Glutamatergic neuron (in vitro differentiated cells): ENCODE data around the gene COL25A1. TPM values are rescaled to one million over a fixed set of nuclear protein-coding genes. Genes with fewer than 3 reads are reported as not detected.

Experiments
- DNase-seq: peaks from one replicate; pipeline ENCODE4 v3.0.0; 2022
- H3K27ac Mint-ChIP-seq: one replicate; pipeline ENCODE4 v1.8.0; 2020; ENCODE audit warnings: mild to moderate bottlenecking, mixed read lengths, inconsistent platforms; ENCODE audit not compliant: unreplicated experiment
- H3K27me3 Mint-ChIP-seq: one replicate; pipeline ENCODE4 v1.8.0; 2020; ENCODE audit warnings: mild to moderate bottlenecking, moderate library complexity, mixed read lengths, inconsistent platforms; ENCODE audit not compliant: unreplicated experiment
- H3K36me3 Mint-ChIP-seq: one replicate; pipeline ENCODE4 v1.8.0; 2020; ENCODE audit warnings: mild to moderate bottlenecking, mixed read lengths, inconsistent platforms; ENCODE audit not compliant: unreplicated experiment
- H3K4me1 Mint-ChIP-seq: one replicate; pipeline ENCODE4 v1.8.0; 2020; ENCODE audit warnings: mild to moderate bottlenecking, low read depth, mixed read lengths, inconsistent platforms; ENCODE audit not compliant: unreplicated experiment
- H3K4me3 Mint-ChIP-seq: one replicate; pipeline ENCODE4 v1.8.0; 2020; ENCODE audit warnings: mild to moderate bottlenecking, mixed read lengths, inconsistent platforms; ENCODE audit not compliant: unreplicated experiment
- H3K9me3 Mint-ChIP-seq: one replicate; pipeline ENCODE4 v1.8.0; 2020; ENCODE audit warnings: mild to moderate bottlenecking, moderate library complexity, mixed read lengths, inconsistent platforms; ENCODE audit not compliant: unreplicated experiment
- total RNA-seq: library from RNA; stranded (reverse); fragmentation: NEBNext Ultra II Directional; extraction: Animal tissue kit (Norgen Biotek cat#: 25700); gene quantifications from one replicate; pipeline ENCODE4 v1.2.1, GENCODE V29; 2021; ENCODE audit not compliant: unreplicated experiment
- TF ChIP-seq, protein P1 (sequence below): fragments of 200-600 bp; sonication (generic); IDR thresholded peaks from one replicate; pipeline ENCODE4 v1.5.0; 2021; ENCODE audit not compliant: partially characterized antibody, unreplicated experiment

The COL25A1 gene
- total RNA-seq, 1 donor from 2014 or later, result 1.1 TPM

DNA sequence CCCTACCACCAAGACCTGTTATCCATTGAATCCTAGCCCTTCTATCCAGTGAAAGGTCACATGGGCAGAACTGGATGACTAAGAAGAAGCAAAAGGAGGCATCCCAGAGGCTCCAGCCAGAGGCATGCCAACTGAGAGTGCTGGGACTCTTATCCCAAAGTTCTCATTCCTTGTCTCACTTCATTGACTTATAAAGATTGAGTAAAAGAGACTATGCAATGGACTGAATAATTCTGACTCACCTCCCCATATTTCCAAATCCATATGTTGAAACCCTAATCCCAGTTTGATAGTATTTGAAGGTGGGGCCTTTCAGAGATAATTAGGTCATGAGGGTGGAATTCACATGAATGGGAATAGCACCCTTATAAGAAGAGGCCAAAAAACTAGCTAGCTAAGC, 131.4 kb downstream of the COL25A1 start:
- H3K4me1 Mint-ChIP-seq, result no peaks in the 10 kb centered on the region
- H3K36me3 Mint-ChIP-seq, result no peaks in the 10 kb centered on the region
- no peaks in the 10 kb centered on the region for H3K27me3 Mint-ChIP-seq
- TF ChIP-seq, protein P1, sequence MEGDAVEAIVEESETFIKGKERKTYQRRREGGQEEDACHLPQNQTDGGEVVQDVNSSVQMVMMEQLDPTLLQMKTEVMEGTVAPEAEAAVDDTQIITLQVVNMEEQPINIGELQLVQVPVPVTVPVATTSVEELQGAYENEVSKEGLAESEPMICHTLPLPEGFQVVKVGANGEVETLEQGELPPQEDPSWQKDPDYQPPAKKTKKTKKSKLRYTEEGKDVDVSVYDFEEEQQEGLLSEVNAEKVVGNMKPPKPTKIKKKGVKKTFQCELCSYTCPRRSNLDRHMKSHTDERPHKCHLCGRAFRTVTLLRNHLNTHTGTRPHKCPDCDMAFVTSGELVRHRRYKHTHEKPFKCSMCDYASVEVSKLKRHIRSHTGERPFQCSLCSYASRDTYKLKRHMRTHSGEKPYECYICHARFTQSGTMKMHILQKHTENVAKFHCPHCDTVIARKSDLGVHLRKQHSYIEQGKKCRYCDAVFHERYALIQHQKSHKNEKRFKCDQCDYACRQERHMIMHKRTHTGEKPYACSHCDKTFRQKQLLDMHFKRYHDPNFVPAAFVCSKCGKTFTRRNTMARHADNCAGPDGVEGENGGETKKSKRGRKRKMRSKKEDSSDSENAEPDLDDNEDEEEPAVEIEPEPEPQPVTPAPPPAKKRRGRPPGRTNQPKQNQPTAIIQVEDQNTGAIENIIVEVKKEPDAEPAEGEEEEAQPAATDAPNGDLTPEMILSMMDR, result no peak
- DNase-seq, result no peak
- H3K27ac Mint-ChIP-seq, result no peak overlapping the region
- H3K4me3 Mint-ChIP-seq, result no peak overlapping the region
- H3K9me3 Mint-ChIP-seq, result no peaks in the 10 kb centered on the region

DNA sequence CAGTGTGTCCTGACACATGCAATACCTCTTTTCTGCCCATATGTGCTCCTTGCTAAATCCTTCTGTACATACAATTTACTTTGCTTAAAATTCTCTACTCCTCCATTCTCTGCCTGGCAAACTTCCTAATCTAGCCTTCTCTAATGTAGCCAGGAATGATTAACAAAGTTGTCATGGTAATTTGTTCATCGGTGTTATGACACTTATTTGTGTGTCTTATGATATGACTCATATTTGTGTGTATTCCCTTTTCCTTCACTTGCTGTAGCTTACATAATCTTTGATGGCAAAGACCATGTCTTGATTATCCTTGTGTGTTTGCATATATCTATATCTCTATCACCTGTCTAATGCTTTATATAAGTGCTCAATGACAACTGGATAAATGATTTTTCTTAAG, 133.3 kb downstream of the COL25A1 start:
- H3K27me3 Mint-ChIP-seq, result no peaks in the 10 kb centered on the region
- no peaks in the 10 kb centered on the region for H3K4me1 Mint-ChIP-seq
- no peak for DNase-seq
- H3K36me3 Mint-ChIP-seq, result no peaks in the 10 kb centered on the region
- no peak overlapping the region for H3K27ac Mint-ChIP-seq
- H3K9me3 Mint-ChIP-seq, result no peaks in the 10 kb centered on the region
- TF ChIP-seq, protein P1, result no peak
- H3K4me3 Mint-ChIP-seq, result no peak overlapping the region

DNA sequence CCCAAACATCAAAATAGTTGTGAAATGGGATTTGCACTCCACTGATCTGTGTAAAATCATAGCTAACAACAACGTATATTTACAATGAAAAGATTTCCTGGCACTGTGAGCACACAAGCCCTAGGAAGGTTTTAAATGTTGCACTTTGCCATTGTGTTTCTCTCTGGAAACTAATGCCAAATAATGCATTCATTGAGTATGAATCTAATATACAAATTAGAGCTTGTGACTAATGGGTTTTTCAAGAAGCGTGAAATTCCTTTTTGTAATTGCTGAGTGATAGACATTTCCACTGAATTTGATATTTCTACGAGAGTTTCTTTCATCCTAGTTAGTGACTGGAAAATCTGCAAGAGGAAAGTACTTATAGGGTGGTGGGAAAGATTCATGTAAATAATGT, 135.9 kb downstream of the COL25A1 start:
- no peak overlapping the region for H3K4me3 Mint-ChIP-seq
- H3K27me3 Mint-ChIP-seq, result no peaks in the 10 kb centered on the region
- DNase-seq, result no peak
- no peaks in the 10 kb centered on the region for H3K9me3 Mint-ChIP-seq
- no peak overlapping the region for H3K27ac Mint-ChIP-seq
- H3K4me1 Mint-ChIP-seq, result no peaks in the 10 kb centered on the region
- TF ChIP-seq, protein P1, result no peak
- no peaks in the 10 kb centered on the region for H3K36me3 Mint-ChIP-seq

DNA sequence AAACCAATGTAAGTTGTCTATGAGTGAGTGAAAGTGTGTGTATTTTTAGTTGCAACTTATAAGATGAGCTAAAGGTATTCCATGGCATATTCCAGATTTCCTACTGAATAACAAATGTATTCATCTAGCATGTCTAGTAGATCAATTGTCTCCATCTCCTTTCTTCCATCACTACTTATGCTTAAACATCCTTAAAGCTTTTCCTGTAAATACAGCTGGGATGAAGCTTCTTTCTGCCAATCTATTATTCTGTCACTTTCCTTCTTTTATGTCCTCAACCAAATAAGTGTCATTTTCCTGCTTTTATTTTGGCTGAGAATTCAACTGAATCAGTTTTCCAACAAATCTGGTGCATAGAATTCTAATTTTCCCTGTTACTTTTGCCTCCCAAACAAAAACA, 136.3 kb downstream of the COL25A1 start:
- no peak overlapping the region for H3K4me3 Mint-ChIP-seq
- H3K27me3 Mint-ChIP-seq, result no peaks in the 10 kb centered on the region
- no peak for DNase-seq
- TF ChIP-seq, protein P1, result no peak
- H3K4me1 Mint-ChIP-seq, result no peaks in the 10 kb centered on the region
- no peaks in the 10 kb centered on the region for H3K9me3 Mint-ChIP-seq
- H3K36me3 Mint-ChIP-seq, result no peaks in the 10 kb centered on the region
- H3K27ac Mint-ChIP-seq, result no peak overlapping the region

DNA sequence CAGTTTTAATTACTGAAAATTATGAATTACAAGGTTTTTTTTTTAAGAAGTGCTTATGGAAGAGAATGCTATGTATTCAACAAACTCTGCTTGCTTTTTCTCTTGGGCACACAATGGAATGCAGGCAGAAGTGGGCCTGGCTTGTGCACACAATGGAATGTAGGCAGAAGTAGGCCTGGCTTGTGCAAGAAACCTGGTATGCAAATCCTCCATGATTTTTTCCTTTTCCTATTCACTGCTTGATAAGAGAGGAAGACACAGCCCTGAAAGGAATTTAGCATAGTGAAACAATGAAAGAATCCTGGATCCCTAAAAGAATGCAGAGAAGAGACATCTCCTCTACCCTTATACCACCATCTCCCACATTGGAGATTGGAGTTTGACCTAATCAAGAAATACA, 138.4 kb downstream of the COL25A1 start:
- no peaks in the 10 kb centered on the region for H3K36me3 Mint-ChIP-seq
- no peaks in the 10 kb centered on the region for H3K27me3 Mint-ChIP-seq
- no peaks in the 10 kb centered on the region for H3K9me3 Mint-ChIP-seq
- TF ChIP-seq, protein P1, result no peak
- peaks cover 1% of the 10 kb centered on the region for H3K4me1 Mint-ChIP-seq
- H3K27ac Mint-ChIP-seq, result no peak overlapping the region
- DNase-seq, result no peak
- no peak overlapping the region for H3K4me3 Mint-ChIP-seq
